DMS 273 (cell line): ENCODE data around the gene SHISA3.
"Not testable (repeated sequence)": the region's sequence is repeated elsewhere in the genome, so short reads cannot be mapped to it uniquely, and the experiment has no call there.

Experiments
- DNase-seq: peaks from one replicate; lab custom pipeline; 2025; ENCODE audit not compliant: unreplicated experiment; lab: John Stamatoyannopoulos, UW

Gene SHISA3

GRCh38 chr4:42396752-42397634 is at the start of gene SHISA3:
Gene SHISA3 (plus strand): TSS chr4:42397488. CDS start chr4:42398057, 569 bp downstream.
- DNase-seq: peak; percentile 55

GRCh38 chr4:42348247-42348646 is 49.0 kb upstream of the SHISA3 start:
- DNase-seq: peak; percentile 1

- DNase-seq: no peak
These were observed 48.6 kb upstream of the SHISA3 start for GRCh38 chr4:42348692-42349091.

- DNase-seq: no peak
These were observed 46.6 kb upstream of the SHISA3 start for GRCh38 chr4:42350611-42351182.

- no peak for DNase-seq
These were observed 45.2 kb upstream of the SHISA3 start for GRCh38 chr4:42352049-42352448.

GRCh38 chr4:42357325-42357724 is 40.0 kb upstream of the SHISA3 start:
- DNase-seq: no peak

GRCh38 chr4:42359711-42360110 is 37.6 kb upstream of the SHISA3 start:
- no peak for DNase-seq

- DNase-seq: no peak
These were observed 37.0 kb upstream of the SHISA3 start for GRCh38 chr4:42360256-42360669.

- DNase-seq: no peak
These were observed 35.8 kb upstream of the SHISA3 start for GRCh38 chr4:42361456-42361855.

GRCh38 chr4:42362591-42362990 is 34.7 kb upstream of the SHISA3 start:
- no peak for DNase-seq

GRCh38 chr4:42363614-42364013 is 33.7 kb upstream of the SHISA3 start:
- no peak for DNase-seq

GRCh38 chr4:42364266-42365053 is 32.8 kb upstream of the SHISA3 start:
- DNase-seq: no peak

- no peak for DNase-seq
These were observed 30.3 kb upstream of the SHISA3 start for GRCh38 chr4:42366959-42367358.

- no peak for DNase-seq
These were observed 27.8 kb upstream of the SHISA3 start for GRCh38 chr4:42369489-42369888.

- DNase-seq: peak; percentile 56
These were observed 25.7 kb upstream of the SHISA3 start for GRCh38 chr4:42371305-42372252.

- DNase-seq: not testable (repeated sequence)
These were observed 25.0 kb upstream of the SHISA3 start for GRCh38 chr4:42372303-42372702.

- DNase-seq: no peak
These were observed 19.8 kb upstream of the SHISA3 start for GRCh38 chr4:42377497-42377896.

GRCh38 chr4:42381666-42382065 is 15.6 kb upstream of the SHISA3 start:
- DNase-seq: no peak

- no peak for DNase-seq
These were observed 11.8 kb upstream of the SHISA3 start for GRCh38 chr4:42385516-42385915.

GRCh38 chr4:42390622-42391354 is 6.5 kb upstream of the SHISA3 start:
- DNase-seq: no peak
